22Rv1 (cell line): ENCODE measurements around the gene CHRNB1.

ENCODE experiments used
- CTCF ChIP-seq: fragments of 450-650 bp; IDR thresholded peaks from 2 replicates; pipeline ENCODE4 v1.5.1; 2017; ENCODE audit warnings: mild to moderate bottlenecking
- ZFX ChIP-seq: fragments of 450-650 bp; IDR thresholded peaks from 2 replicates; pipeline ENCODE4 v1.6.1; 2017; ENCODE audit warnings: antibody characterized with exemption, borderline replicate concordance

- TF ChIP-seq CTCF = no peak
- TF ChIP-seq ZFX = no peak
Measured at GRCh38 chr17:7403977-7404736, 40.7 kb upstream of the CHRNB1 start, which contains the start of gene TMEM256.
